SK-N-SH (cell line): ENCODE data around the gene TTC7B. TPM values are rescaled to one million over a fixed set of nuclear protein-coding genes. Genes with fewer than 3 reads are reported as not detected.
A peak's percentile ranks its signal among the peaks of the same experiment; 100 is the strongest.

ENCODE experiments used
- CTCF ChIA-PET: fragments of 300-600, 350-600 bp; formaldehyde crosslinking; extraction: SDS; loops from one replicate; lab custom pipeline; 2021; lab: Yijun Ruan, JAX
- POLR2A ChIA-PET: fragments of 350-600 bp; sonication (Branson Sonifier 250); formaldehyde crosslinking; extraction: SDS; loops from one replicate; lab custom pipeline; 2020; ENCODE audit warnings: antibody characterized with exemption, inconsistent platforms; lab: Yijun Ruan, JAX
- DNase-seq: peaks from one replicate; pipeline ENCODE4 v3.0.0; 2012
- H2AFZ ChIP-seq: fragments of 200-600 bp; sonication (generic); 2 replicates; pipeline ENCODE4 v1.8.1; 2016; ENCODE audit warnings: antibody characterized with exemption, mild to moderate bottlenecking, low read depth
- H3F3A ChIP-seq: fragments of 200-600 bp; sonication (generic); replicated peaks from 2 replicates; pipeline ENCODE3; 2016; ENCODE audit warnings: antibody characterized with exemption, mild to moderate bottlenecking; ENCODE audit not compliant: insufficient read depth
- H3K27ac ChIP-seq, 2 experiments: fragments of 200-500 bp in 1 of 2; fragments of 200-600 bp in 1 of 2; sonication (Bioruptor generic) in 1 of 2; sonication (generic), shearing (Covaris generic) in 1 of 2; 2 replicates each; pipeline versions ENCODE4 v1.5.1 to v1.6.1; 2014 to 2016; ENCODE audit warnings: low read depth in 2 of 2, inconsistent platforms in 1 of 2, low read length in 1 of 2, mild to moderate bottlenecking in 1 of 2, mixed read lengths in 1 of 2
- H3K27me3 ChIP-seq: fragments of 200-600 bp; sonication (generic), shearing (Covaris generic); 2 replicates; pipeline ENCODE4 v1.6.1; 2016; ENCODE audit warnings: mixed run types; ENCODE audit not compliant: insufficient read depth
- H3K36me3 ChIP-seq, 2 experiments: fragments of 200-500 bp in 1 of 2; fragments of 200-600 bp in 1 of 2; sonication (Bioruptor generic) in 1 of 2; sonication (generic) in 1 of 2; replicated peaks in 1 of 2; 2 replicates each; pipeline versions ENCODE3 to v1.5.1; 2014 to 2016; ENCODE audit warnings: low read length in 1 of 2, mild to moderate bottlenecking in 1 of 2; ENCODE audit not compliant: insufficient read depth in 2 of 2, control insufficient read depth in 1 of 2
- H3K4me1 ChIP-seq, 2 experiments: fragments of 200-500 bp in 1 of 2; fragments of 200-600 bp in 1 of 2; sonication (Bioruptor generic) in 1 of 2; sonication (generic), shearing (Covaris generic) in 1 of 2; 2 replicates each; pipeline versions ENCODE4 v1.5.1 to v1.6.1; 2014 to 2016; ENCODE audit warnings: low read depth in 1 of 2, low read length in 1 of 2, mixed run types in 1 of 2; ENCODE audit not compliant: insufficient read depth in 2 of 2, control insufficient read depth in 1 of 2
- H3K4me2 ChIP-seq: fragments of 200-600 bp; sonication (generic), shearing (Covaris generic); 2 replicates; pipeline ENCODE4 v1.6.1; 2017; ENCODE audit warnings: mixed run types
- H3K4me3 ChIP-seq, 2 experiments: fragments of 200-500 bp in 1 of 2; fragments of 200-600 bp in 1 of 2; sonication (Bioruptor generic) in 1 of 2; sonication (generic), shearing (Covaris generic) in 1 of 2; 2 replicates each; pipeline versions ENCODE4 v1.5.1 to v1.8.1; 2014 to 2016; ENCODE audit warnings: low read depth in 2 of 2, inconsistent platforms in 1 of 2, low read length in 1 of 2, mild to moderate bottlenecking in 1 of 2, mixed read lengths in 1 of 2, moderate library complexity in 1 of 2
- H3K79me2 ChIP-seq: fragments of 200-600 bp; sonication (generic); 2 replicates; pipeline ENCODE4 v1.8.1; 2017; ENCODE audit warnings: mild to moderate bottlenecking; ENCODE audit not compliant: insufficient read depth
- H3K9ac ChIP-seq: fragments of 200-600 bp; sonication (generic); 2 replicates; pipeline ENCODE4 v1.6.1; 2017; ENCODE audit warnings: mixed run types
- H3K9me2 ChIP-seq: fragments of 200-600 bp; sonication (generic); 2 replicates; pipeline ENCODE4 v1.6.1; 2017; ENCODE audit warnings: mixed run types
- H3K9me3 ChIP-seq: fragments of 200-600 bp; sonication (generic); 2 replicates; pipeline ENCODE4 v1.6.1; 2017; ENCODE audit warnings: mixed run types, mild to moderate bottlenecking, moderate library complexity
- H4K20me1 ChIP-seq: fragments of 200-600 bp; sonication (generic); 2 replicates; pipeline ENCODE4 v1.6.1; 2017; ENCODE audit warnings: mild to moderate bottlenecking, mixed run types; ENCODE audit not compliant: insufficient read depth
- EP300 ChIP-seq, 2 experiments: IDR thresholded peaks; 2 replicates each; pipeline versions ENCODE4 v1.4.0 to v1.6.1; 2012; ENCODE audit warnings: borderline replicate concordance in 1 of 2, low read depth in 1 of 2, low read length in 1 of 2
- FOSL2 ChIP-seq: IDR thresholded peaks from 2 replicates; pipeline ENCODE4 v1.4.0; 2012; ENCODE audit warnings: low read depth, mild to moderate bottlenecking, moderate library complexity, borderline replicate concordance
- FOXJ3 ChIP-seq: sonication (generic); formaldehyde crosslinking; IDR thresholded peaks from 2 replicates; pipeline ENCODE4 v1.5.1; 2020; ENCODE audit warnings: mild to moderate bottlenecking, missing genetic modification reagents
- FOXM1 ChIP-seq: IDR thresholded peaks from 2 replicates; pipeline ENCODE4 v1.4.0; 2012; ENCODE audit warnings: low read depth, mild to moderate bottlenecking
- GABPA ChIP-seq: IDR thresholded peaks from 2 replicates; pipeline ENCODE4 v1.4.0; 2012; ENCODE audit warnings: low read depth, mild to moderate bottlenecking
- IRF3 ChIP-seq: fragments of 150-350 bp; IDR thresholded peaks from 2 replicates; pipeline ENCODE4 v1.6.1; 2016; ENCODE audit warnings: mild to moderate bottlenecking, low read depth, low read length
- MXI1 ChIP-seq: IDR thresholded peaks from 2 replicates; pipeline ENCODE4 v1.6.1; 2012; ENCODE audit warnings: mild to moderate bottlenecking, low read depth, low read length, improper control_type of control experiment
- NFIC ChIP-seq: IDR thresholded peaks from 2 replicates; pipeline ENCODE4 v1.4.0; 2012; ENCODE audit warnings: borderline replicate concordance
- PBX3 ChIP-seq: IDR thresholded peaks from 2 replicates; pipeline ENCODE4; 2012
- POLR2AphosphoS5 ChIP-seq: IDR thresholded peaks from 2 replicates; pipeline ENCODE4 v1.6.1; 2012; ENCODE audit warnings: low read depth, low read length
- RCOR1 ChIP-seq: fragments of 150-350 bp; IDR thresholded peaks from 2 replicates; pipeline ENCODE4 v1.6.1; 2017; ENCODE audit warnings: antibody characterized with exemption, low read length
- RFX5 ChIP-seq: IDR thresholded peaks from 2 replicates; pipeline ENCODE4 v1.6.1; 2012; ENCODE audit warnings: mild to moderate bottlenecking, improper control_type of control experiment, low read length
- SIN3A ChIP-seq: IDR thresholded peaks from 2 replicates; pipeline ENCODE4 v1.6.1; 2012; ENCODE audit warnings: low read depth, mild to moderate bottlenecking, low read length, moderate library complexity, borderline replicate concordance
- SMC3 ChIP-seq: IDR thresholded peaks from 2 replicates; pipeline ENCODE4 v1.6.1; 2012; ENCODE audit warnings: low read depth, low read length, improper control_type of control experiment
- TAF1 ChIP-seq: IDR thresholded peaks from 2 replicates; pipeline ENCODE4 v1.6.1; 2012; ENCODE audit warnings: low read depth, mild to moderate bottlenecking, low read length, moderate library complexity, borderline replicate concordance
- TCF12 ChIP-seq: IDR thresholded peaks from 2 replicates; pipeline ENCODE4 v1.4.0; 2012
- USF1 ChIP-seq: IDR thresholded peaks from 2 replicates; pipeline ENCODE4 v1.4.0; 2012; ENCODE audit warnings: low read depth, borderline replicate concordance
- USF2 ChIP-seq: fragments of 150-350 bp; IDR thresholded peaks from 2 replicates; pipeline ENCODE4 v1.6.1; 2017; ENCODE audit warnings: antibody characterized with exemption, low read length, low read depth, borderline replicate concordance
- YY1 ChIP-seq: IDR thresholded peaks from 2 replicates; pipeline ENCODE4 v1.4.0; 2012; ENCODE audit warnings: low read depth, mild to moderate bottlenecking
- ZBTB33 ChIP-seq: IDR thresholded peaks from 2 replicates; pipeline ENCODE4 v1.4.0; 2012; ENCODE audit warnings: low read depth, borderline replicate concordance
- WGBS: methylation state at CpG from one replicate; pipeline ENCODE4 v1.1.6; 2017; ENCODE audit warnings: low lambda C conversion rate; 5-methylcytosine and 5-hydroxymethylcytosine counted together
- polyA plus RNA-seq, 3 experiments: library from polyadenylated mRNA; depleted of rRNA; stranded (reverse); fragments of >200 nt; gene quantifications; 2 replicates each; pipeline ENCODE4 v1.2.3, GENCODE V29; 2012

TTC7B gene
- polyA plus RNA-seq, 1 of the 3 experiments (the other 2 are of a cell fraction): 43.1 TPM

- Histone ChIP-seq H3K36me3 (no peaks in the 10 kb centered on the region), H2AFZ (no peak overlapping the region), H3K79me2 (no peaks in the 10 kb centered on the region), H3K4me3 (no peak overlapping the region), H3K9ac (no peak overlapping the region), H3K4me1 (peaks cover 3 to 37% of the 10 kb centered on the region in 2 experiments; a peak in 1 of 4 replicates), H3K27me3 (no peaks in the 10 kb centered on the region), H3K9me3 (no peaks in the 10 kb centered on the region), H3K27ac (peak overlapping the region in 1 of 2 experiments; percentile 90; a peak in 2 of 4 replicates), H3F3A (no peaks in the 10 kb centered on the region), H3K4me2 (no peak overlapping the region), H3K9me2 (no peaks in the 10 kb centered on the region), H4K20me1 (no peaks in the 10 kb centered on the region)
- TF ChIP-seq POLR2AphosphoS5: no peak
- no peak for TF ChIP-seq SMC3
- TF ChIP-seq USF1: no peak
- TF ChIP-seq EP300 (IDR thresholded peaks at IDR 0.05; ENCODE audit: borderline replicate concordance in 1 of 2, low read depth in 1 of 2, low read length in 1 of 2): no peak
- no peak for TF ChIP-seq FOXJ3
- TF ChIP-seq PBX3: no peak
- TF ChIP-seq MXI1: no peak
- no peak for DNase-seq
- 74% methylated on average over 3 of the region's 3 CpGs for WGBS
- ChIA-PET CTCF (no interaction called here), POLR2A (no interaction called here)
Observed at GRCh38 chr14:90490720-90491050, 325.5 kb downstream of the TTC7B start.

GRCh38 chr14:90489916-90490719, 326.1 kb downstream of the TTC7B start:
- Histone ChIP-seq H2AFZ (no peak overlapping the region), H3F3A (no peaks in the 10 kb centered on the region), H4K20me1 (no peaks in the 10 kb centered on the region), H3K9ac (no peak overlapping the region), H3K9me3 (no peaks in the 10 kb centered on the region), H3K36me3 (no peaks in the 10 kb centered on the region), H3K79me2 (no peaks in the 10 kb centered on the region), H3K27me3 (no peaks in the 10 kb centered on the region), H3K9me2 (no peaks in the 10 kb centered on the region), H3K4me3 (no peak overlapping the region), H3K27ac (peak overlapping the region in 1 of 2 experiments; percentile 90; a peak in 2 of 4 replicates), H3K4me2 (no peak overlapping the region), H3K4me1 (peaks cover 3 to 37% of the 10 kb centered on the region in 2 experiments; a peak in 1 of 4 replicates)
- ChIA-PET POLR2A (no interaction called here), CTCF (interaction anchor here (0.7 kb wide), 1 partner anchor 38 kb away, joined by 3 read pairs; no protein-coding TSS in a partner anchor)
- TF ChIP-seq ZBTB33: no peak
- TF ChIP-seq RFX5: no peak
- no peak for TF ChIP-seq YY1
- TF ChIP-seq TAF1: no peak
- no peak for TF ChIP-seq USF2
- no peak for TF ChIP-seq NFIC
- TF ChIP-seq IRF3: no peak
- TF ChIP-seq EP300 (IDR thresholded peaks at IDR 0.05; ENCODE audit: borderline replicate concordance in 1 of 2, low read depth in 1 of 2, low read length in 1 of 2): no peak
- no peak for TF ChIP-seq GABPA
- no peak for TF ChIP-seq PBX3
- TF ChIP-seq FOXM1: no peak
- TF ChIP-seq FOSL2: no peak
- no peak for TF ChIP-seq RCOR1
- TF ChIP-seq SIN3A: no peak
- no peak for TF ChIP-seq TCF12
- WGBS: 83% methylated on average over 8 of the region's 8 CpGs
- DNase-seq: peak; percentile 47
